Skin epidermis (tissue), 12 donors: ENCODE data around the gene AIFM3.
"Not testable (repeated sequence)": the region's sequence is repeated elsewhere in the genome, so short reads cannot be mapped to it uniquely, and the experiment has no call there.

Experiments used
- H3K27ac ChIP-seq, 21 experiments: fragments of 200-600 bp; sonication (generic) in 11 of 21; one replicate each; pipeline ENCODE4 v1.5.0; 2020; ENCODE audit warnings: mild to moderate bottlenecking in 3 of 21, inconsistent platforms in 2 of 21, moderate library complexity in 2 of 21
- H3K4me3 ChIP-seq, 7 experiments: fragments of 200-600 bp; sonication (generic) in 2 of 7; one replicate each; pipeline ENCODE4 v1.5.0; 2020; ENCODE audit warnings: inconsistent platforms in 2 of 7, mild to moderate bottlenecking in 2 of 7, moderate library complexity in 1 of 7

AIFM3 gene

DNA sequence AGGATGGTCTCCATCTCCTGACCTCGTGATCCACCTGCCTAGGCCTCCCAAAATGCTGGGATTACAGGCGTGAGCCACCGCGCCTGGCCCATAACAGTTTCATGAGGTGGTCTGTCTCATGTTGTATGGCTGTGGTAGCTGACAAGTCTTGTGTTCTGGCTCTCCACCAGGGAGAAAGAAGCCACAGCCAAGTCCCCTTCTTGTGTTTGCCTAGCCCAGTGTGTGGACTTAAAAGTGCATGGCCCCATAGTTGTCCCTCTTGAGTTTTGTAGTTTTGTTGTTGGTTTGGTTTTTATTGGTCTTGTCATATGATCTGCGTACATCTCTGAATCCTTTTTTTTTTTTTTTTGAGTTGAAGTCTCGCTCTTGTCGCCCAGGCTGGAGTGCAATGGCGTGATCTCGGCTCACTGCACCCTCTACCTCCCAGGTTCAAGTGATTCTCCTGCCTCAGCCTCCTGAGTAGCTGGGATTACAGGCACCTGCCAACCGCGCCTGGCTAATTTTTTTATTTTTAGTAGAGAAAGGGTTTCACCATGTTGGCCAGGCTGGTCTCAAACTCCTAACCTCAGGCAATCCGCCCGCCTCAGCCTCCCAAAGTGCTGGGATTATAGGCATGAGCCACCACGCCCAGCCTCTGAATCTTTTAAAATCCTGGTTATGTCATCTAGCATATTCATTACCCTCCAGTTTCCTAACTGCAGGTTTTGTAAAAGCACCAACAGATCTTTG lies 27.4 kb upstream of the AIFM3 start:
- peak overlapping the region in 1 of 21 experiments; percentile 33 for H3K27ac ChIP-seq
- not testable (repeated sequence) for H3K4me3 ChIP-seq

DNA sequence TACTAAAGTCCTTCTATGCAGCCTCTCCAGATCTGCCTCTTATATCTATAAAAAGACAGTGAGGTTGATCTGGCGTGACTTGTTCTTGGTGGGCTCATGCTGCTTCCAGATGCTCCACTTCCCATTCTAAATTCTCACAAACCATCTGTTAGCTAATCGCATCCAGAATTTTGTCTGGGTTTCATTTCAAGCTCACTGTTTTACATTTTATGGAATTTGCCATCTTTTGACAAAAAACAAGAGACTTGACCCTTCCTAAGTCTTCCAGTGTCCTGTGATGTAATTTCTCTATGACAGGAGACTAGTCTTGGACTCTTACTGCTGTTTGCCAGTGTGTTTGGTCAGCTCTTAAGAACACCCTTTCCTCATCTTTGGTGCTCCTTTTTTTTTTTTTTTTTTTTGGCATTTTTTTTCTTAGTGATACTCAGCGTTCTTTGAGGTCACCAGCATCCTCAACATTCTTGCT lies 26.8 kb upstream of the AIFM3 start:
- H3K27ac ChIP-seq, result peak overlapping the region in 2 of 21 experiments; percentile 13 to 33

DNA sequence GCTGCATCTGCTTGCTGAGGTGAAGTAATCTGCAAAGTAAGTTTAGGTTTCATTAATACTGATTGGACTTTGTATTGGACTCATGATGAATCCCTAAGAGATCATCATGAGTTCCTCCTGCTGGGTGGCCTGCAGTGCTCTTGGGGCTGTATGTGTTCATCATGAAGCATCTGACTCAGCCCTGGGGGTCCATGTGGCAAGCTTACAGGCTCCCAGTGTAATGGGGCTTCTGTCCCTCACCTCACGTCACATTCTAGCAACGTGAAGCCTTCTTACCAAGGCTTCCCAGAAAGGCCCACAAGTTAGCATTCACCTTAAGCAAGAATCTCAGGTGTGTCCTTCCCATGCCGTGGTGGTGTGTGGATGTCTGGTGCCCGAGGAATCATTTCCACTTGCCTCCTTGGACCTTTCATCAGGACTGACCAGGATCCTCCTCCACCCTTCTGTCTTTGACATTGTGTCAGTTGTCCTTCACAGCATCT lies 26.1 kb upstream of the AIFM3 start:
- Histone ChIP-seq H3K27ac (peak overlapping the region in 1 of 21 experiments; percentile 13), H3K4me3 (no peak overlapping the region)

More for the DNA sequence above, 26.8 kb upstream of the AIFM3 start:
- no peak overlapping the region for H3K4me3 ChIP-seq

DNA sequence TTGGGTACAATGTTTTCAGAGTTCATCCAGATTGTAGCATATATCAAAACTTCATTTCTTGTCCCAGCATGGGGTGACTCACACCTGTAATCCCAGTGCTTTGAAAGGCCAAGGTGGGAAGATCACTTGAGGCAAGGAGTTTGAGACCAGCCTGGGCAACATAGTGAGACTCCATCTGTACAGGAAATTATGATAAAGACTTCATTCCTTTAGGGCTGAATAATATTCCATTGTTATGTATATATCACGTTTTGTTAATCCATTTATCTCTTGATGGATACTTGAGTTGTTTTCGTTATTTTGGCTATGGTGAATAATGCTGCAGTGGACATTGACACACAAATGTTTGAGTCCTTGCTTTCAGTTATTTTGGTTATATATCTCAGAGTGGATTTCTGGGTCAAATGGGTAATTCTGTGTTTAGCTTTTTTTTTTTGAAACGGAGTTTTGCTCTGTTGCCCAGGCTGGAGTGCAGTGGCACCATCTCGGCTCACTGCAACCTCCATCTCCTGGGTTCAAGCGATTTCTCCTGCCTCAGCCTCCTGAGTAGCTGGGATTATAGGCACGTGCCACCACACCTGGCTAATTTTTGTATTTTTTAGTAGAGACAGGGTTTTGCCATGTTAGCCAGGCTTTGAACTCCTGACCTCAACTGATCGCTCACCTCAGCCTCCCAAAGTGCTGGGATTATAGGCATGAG lies 24.7 kb upstream of the AIFM3 start:
- not testable (repeated sequence) for H3K27ac ChIP-seq, H3K4me3 ChIP-seq

DNA sequence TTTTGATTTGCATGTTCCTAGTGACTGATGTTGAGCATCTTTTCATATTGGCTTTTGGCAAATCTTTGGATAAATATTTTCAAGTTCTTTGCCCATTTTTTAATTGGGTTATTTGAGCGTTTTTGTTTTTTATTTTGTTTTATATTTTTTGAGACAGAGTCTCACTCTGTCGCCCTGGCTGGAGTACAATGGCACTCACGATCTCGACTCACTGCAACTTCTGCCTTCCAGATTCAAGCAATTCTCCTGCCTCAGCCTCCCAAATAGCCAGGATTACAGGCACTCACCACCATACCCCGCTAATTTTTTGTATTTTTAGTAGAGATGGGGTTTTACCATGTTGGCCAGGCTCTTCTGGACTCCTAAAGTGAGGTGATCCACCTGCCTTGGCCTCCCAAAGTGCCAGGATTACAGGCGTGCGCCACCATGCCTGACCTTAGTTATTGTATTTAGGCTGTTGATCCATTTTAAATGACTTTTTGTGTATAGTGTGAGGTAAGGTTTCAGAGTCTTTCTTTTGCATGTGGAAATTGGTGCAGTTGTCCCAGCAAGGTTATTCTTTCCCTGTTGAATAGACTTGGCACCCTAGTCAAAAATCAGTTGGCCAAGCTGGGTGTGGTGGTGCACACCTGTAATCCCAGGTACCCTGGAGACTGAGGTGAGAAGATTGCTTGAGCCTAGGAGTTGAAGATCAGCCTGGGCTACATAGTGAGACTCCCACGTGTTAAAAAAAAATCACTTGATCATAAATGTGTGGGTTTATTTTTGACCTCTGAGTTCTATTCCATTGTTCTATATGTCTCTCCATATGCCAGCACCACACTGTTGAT lies 23.7 kb upstream of the AIFM3 start:
- no peak overlapping the region for H3K4me3 ChIP-seq
- H3K27ac ChIP-seq, result no peak overlapping the region

DNA sequence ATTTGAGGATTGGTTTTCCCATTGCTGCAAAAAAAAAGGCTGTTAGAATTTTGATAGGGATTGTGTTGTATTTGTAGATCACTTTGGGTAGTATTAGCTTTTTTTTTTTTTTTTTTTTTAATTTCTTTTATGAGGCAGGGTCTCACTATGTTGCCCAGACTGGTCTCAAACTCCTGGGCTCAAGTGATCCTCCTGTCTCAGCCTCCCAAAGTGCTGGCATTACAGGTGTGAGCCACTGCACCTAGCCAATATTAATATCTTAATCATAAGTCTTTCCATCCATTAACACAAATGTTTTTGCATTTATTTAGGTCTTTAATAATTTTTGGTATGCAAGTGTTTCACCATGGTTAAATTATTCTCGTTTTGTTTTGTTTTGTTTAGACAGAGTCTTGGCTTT lies 23.0 kb upstream of the AIFM3 start:
- Histone ChIP-seq H3K4me3 (no peak overlapping the region), H3K27ac (no peak overlapping the region)

DNA sequence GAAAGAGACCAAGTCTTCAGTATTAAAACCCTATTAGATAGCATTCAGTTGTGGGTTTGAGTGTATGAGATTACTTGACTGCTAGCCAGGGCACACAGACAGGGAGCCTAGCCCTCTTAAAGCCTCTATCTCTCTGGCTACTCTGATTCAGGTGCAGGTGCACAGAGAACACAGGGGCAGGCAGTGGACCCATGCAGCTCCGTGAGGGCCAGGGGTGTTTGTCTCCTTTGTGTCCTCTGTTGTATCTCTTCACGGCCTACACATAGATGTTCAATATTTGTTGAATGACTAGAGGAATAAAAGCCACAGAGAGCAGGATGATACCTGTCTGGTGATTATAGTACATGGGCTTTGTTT lies 21.5 kb upstream of the AIFM3 start:
- H3K4me3 ChIP-seq, result no peak overlapping the region
- H3K27ac ChIP-seq, result no peak overlapping the region

DNA sequence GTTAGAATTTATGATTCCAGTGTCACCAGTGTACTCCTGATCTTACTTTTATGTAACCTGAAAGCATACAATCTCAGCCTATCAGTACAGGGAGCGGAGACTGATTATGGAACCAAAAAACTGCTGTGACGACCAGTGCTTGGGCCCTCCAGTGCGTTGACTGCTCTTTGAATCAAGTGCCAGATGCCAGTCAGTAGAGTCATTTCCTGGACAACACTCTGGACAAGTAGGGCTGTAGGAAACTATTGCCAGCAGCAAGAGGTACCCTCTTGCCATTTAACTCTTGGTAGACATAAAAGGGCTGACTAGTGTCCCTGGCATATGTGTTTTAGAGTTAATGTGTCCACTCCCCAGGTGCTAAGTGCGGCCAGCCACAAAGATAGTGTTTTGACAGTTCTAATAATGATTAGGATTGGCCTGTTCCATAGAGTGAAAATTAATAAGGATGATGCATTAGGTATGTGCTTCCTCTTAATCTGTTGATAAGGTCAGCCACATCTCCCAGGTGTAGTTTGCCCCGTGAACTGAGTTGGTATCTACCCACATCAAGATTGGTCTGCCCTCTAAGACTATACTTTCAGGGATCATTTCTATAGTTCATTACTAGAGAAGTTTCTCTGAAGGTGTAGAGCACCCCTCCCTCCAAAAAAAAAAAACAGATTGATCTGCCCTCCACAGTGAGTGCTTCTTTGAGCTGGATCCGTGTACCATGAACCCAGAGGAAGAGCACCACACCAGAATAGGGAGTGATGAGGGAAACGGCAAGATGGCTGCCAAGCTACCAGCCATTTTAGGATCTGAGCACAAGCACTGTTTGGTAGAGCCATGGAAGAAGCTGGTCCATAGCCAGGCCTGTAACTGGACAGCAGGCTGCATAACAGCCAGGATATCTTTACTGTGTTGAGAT lies 20.7 kb upstream of the AIFM3 start:
- no peak overlapping the region for H3K4me3 ChIP-seq

DNA sequence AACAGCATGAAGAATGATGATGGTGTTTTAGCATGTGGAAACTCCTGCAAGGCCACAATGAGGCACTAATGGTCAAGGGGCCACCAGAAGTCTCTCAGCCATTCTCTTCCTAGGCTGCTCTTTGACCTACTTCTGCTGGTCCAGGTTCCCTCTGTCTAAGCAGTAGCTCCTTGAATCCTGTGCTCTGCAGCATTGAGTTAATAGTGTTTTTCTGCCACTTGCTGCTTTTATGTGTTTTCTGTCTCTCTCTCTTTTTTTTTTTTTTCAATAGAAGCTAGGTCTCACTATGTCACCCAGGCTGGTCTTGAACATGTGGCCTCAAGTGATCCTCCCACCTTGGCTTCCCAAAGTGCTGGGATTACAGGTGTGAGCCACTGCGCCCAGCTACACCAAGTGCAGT lies 20.1 kb upstream of the AIFM3 start:
- no peak overlapping the region for H3K4me3 ChIP-seq
- H3K27ac ChIP-seq, result no peak overlapping the region

More for the DNA sequence above, 20.7 kb upstream of the AIFM3 start:
- H3K27ac ChIP-seq, result no peak overlapping the region

DNA sequence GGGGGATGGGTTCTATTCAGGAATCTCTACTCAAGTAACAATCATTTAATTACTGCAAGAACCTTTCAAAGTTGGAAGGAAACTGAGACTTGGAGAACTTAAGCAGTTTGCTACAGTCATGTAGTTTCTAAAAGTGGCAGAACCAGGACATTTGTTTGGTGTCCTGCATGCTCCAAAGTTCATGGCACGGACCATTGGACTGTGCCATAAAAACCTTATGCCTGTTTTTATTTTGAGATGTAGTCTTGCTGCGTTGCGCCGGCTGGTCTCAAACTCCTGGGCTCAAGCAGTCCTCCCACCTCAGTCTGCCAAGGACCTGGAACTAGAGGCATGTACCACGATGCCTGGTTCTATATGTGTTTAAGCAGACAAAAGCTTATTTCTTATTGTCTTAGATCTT lies 18.6 kb upstream of the AIFM3 start:
- Histone ChIP-seq H3K4me3 (no peak overlapping the region), H3K27ac (no peak overlapping the region)

DNA sequence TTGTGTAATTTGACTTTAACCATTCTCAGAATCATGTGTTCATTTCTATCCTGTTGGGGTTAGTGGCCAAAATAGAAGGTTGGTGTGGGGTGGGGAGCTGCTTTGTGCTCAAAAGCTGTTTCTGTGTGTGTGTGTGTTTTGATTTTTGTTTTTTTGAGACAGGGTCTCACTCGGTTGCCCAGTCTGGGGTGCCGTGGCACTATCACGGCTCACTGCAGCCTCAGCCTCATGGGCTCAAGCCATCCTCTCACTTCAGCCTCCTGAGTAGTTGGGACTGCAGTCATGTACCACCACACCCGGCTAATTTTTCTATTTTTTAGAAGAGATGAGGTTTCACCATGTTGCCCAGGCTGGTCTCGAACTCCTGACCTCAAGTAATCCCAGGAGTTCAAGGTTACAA lies 18.1 kb upstream of the AIFM3 start:
- Histone ChIP-seq H3K27ac (no peak overlapping the region), H3K4me3 (no peak overlapping the region)

DNA sequence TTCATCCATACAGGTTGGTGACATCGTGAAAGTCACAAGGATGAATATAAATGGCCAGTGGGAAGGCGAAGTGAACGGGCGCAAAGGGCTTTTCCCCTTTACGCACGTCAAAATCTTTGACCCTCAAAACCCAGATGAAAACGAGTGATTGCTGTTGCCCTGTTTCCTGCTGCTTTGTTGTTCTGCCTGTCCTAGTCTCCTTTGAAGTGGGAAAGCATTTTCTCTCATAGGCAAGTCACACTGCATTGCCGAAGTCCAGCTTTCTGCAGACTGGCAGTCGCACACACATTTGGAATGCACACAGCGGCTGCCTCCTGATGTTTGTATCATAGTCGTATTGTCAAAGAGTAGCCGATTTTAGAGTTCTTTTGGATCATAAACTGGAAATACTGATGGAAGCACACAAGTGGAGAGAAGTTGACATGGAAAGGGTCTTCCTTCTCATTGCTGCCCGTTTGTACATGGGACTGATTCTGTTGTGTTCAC lies 17.3 kb upstream of the AIFM3 start:
- Histone ChIP-seq H3K4me3 (no peak overlapping the region), H3K27ac (no peak overlapping the region)

DNA sequence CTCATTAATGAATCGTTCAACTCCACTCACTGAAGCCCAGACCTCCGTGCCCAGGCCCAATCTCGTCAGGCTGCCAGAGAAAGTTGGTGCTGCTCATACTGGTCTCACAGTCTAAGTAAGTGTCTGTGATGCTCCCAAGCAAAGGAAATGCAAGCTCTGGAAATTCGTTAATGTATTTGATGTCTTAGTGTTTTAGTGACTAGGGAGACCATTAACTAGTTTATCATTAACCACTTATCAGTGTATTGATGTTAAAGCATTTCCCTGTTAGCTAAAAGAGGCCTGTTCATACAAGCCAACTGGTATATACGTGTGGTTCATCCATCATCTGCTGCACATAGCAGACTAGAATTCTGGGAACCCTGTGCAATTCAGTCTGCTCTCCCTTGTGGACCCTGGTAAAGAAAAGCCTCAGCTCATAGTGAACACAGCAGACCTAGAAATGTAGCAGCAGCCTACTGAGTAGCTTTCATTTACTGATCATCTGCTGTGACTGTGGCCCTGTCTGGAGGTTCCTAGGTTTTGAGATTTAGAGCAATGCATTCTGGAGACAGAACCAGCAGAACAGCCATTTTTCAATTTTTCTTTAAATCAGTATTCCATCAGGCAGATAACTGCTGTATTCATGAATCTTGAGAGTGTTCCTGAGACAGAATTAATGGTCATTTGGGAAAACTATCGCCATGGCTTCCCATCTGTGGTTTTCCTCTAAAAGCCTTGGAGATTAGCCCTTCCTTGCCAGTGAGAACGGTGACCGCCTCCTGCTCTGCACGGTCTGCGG lies 15.7 kb upstream of the AIFM3 start:
- H3K27ac ChIP-seq, result peak overlapping the region in 1 of 21 experiments; percentile 8
- no peak overlapping the region for H3K4me3 ChIP-seq

DNA sequence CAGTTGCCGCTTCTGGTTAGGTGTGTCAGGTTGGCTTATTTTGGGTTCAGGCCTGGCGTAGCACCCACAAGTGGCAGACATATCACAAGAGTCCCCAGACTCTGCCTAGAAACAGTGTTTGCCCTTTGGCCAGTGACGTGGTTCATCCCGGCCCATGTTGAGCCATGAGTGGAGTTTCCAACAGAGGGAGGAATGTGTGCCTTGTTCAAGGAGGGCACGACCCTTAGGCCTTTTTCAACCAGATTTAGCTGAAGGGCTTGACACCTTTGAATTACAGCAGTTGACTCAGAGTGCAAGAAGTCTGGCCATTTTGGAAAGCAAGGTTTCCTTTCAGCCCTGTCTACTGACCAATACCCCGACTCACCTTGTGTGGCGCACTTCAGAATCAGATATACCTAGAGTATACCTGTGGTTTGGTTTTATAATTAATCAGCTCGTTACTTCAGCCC lies 15.1 kb upstream of the AIFM3 start:
- no peak overlapping the region for H3K27ac ChIP-seq
- H3K4me3 ChIP-seq, result no peak overlapping the region

DNA sequence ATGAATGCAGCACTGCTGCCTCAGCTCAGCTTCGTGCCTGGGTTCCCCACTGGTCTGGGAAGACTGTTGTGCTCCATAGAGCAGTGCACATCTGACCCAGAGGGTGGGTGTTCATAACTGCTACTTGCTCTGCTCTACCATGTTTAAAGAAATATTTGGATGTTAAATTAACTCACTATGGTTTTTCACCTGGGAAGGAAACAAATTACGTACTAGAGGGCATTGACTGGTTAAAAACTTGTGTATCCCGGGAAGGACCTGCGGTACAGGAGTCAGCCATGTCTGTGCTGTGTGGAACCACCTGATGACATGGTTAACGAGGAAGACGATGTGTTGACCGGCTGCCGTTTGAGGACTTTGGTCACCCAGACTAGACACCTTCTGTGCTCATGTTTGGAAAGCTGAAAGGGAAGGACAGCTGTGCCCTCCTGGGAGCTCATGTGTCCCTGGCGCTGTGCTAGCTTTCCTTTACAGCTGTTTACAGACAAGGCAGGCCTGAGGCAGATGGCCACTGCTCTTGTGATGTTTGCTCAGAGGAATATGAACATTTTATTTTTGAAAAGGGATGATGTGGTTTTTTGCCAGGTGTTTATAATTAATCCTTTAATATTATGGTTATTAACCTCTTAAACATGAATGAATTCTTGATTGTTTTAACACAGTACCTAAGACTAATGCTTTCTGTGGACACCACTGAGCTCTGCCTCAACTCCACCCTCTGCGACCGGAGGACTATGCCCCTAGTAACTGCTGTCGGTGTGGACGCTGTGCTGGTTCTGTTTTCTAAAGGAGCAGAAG lies 14.3 kb upstream of the AIFM3 start:
- Histone ChIP-seq H3K4me3 (no peak overlapping the region), H3K27ac (peak overlapping the region in 2 of 21 experiments; percentile 5 to 13)

DNA sequence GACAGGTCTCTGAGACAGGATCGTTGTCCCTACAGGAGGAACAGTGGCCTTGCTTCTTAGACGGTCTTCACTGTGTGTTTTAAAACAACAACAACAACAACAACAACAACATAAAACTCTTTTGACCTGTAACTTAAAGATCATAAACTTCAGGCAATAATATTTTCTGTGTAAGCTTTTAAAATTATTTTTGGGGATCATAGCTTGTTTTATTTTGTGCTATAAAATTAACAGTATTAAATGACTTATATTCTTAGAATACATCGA lies 13.8 kb upstream of the AIFM3 start:
- H3K4me3 ChIP-seq, result no peak overlapping the region
- H3K27ac ChIP-seq, result peak overlapping the region in 1 of 21 experiments; percentile 5

DNA sequence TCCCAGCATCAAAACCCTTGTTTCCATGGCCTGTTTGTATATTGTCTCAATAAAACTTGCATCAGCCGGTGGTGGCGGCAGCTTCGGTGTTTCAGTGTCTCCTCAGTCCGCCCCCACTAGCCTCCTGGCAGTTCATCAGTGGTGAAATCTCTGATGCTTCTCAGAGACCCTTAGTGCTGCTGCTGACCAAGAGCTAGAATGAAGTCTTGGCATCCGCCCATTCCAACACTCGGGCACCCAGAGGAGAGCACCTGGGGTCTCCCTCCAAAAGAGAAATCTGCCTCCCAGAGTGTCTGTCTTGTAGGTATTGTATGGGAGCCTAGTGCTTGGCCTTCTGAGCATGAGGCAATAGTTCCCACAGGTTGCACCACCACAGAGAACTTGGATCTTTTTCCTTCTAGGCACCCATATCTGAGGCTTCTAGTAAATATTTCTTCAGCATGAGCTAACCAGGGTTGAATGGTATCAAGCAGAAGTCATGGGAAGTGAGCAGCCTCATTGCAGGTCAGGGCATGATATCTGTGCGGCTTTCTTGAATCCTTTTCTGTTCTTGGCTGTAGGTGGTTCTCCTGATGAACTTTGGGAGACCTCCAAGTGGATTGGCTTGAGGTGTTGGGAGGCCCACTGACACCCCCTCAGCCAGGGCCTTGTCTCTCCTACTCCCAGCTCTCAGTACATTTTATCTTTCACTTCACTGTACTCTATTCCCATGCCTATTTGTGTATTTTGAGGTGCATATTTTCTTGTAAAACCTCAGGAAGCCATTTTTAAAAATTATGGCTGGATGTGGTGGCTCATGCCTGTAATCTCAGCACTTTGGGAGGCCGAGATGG lies 13.2 kb upstream of the AIFM3 start:
- no peak overlapping the region for H3K4me3 ChIP-seq
- H3K27ac ChIP-seq, result peak overlapping the region in 3 of 21 experiments; percentile 17 to 55 (median 41)
